Activated CD8-positive, alpha-beta memory T cell treated with anti-CD3 and anti-CD28 coated beads, Interleukin-2, amount 10 ng/mL, durations not matched to agents 7 days and 5 days (primary cell): ENCODE results near the gene TFEB. TPM values are rescaled to one million over a fixed set of nuclear protein-coding genes. Genes with fewer than 3 reads are reported as not detected.

Source experiments
- ATAC-seq: fragments of 150-1000 bp; cut with Tn5 transposase; one replicate; pipeline ENCODE4 v1.10.0; 2021; ENCODE audit warnings: moderate library complexity
- CTCF ChIA-PET: fragments of 350-600 bp; sonication (Branson Sonifier 250); formaldehyde crosslinking; loops from one replicate; lab custom pipeline; 2021; ENCODE audit warnings: antibody characterized with exemption; lab: Charles Lee
- DNase-seq: peaks from one replicate; pipeline ENCODE4 v3.0.0-alpha.2; 2020
- H3K27ac Mint-ChIP-seq: one replicate; pipeline ENCODE4 v1.8.0; 2021; ENCODE audit warnings: mild to moderate bottlenecking, mixed read lengths
- H3K27me3 Mint-ChIP-seq: one replicate; pipeline ENCODE4 v1.8.0; 2021; ENCODE audit warnings: mixed read lengths
- H3K36me3 Mint-ChIP-seq: one replicate; pipeline ENCODE4 v1.8.0; 2021; ENCODE audit warnings: mild to moderate bottlenecking, mixed read lengths
- H3K4me1 Mint-ChIP-seq: one replicate; pipeline ENCODE4 v1.8.0; 2021; ENCODE audit warnings: mixed read lengths
- H3K4me3 Mint-ChIP-seq: one replicate; pipeline ENCODE4 v1.8.0; 2021; ENCODE audit warnings: mild to moderate bottlenecking, moderate library complexity, mixed read lengths
- H3K9me3 Mint-ChIP-seq: one replicate; pipeline ENCODE4 v1.8.0; 2022; ENCODE audit warnings: low read depth, mixed read lengths
- total RNA-seq, 2 experiments: library from RNA; stranded (reverse); gene quantifications; one replicate each; pipeline ENCODE4 v1.2.3, GENCODE V29; 2021

TFEB gene
- total RNA-seq, 2 experiments from 2014 or later, result 14.5 to 15.8 TPM

GRCh38 chr6:41720262-41720620, 15.2 kb downstream of the TFEB start:
- ATAC-seq (no peak), DNase-seq (no peak)
- Mint-ChIP-seq H3K36me3 (no peaks in the 10 kb centered on the region), H3K4me3 (no peak overlapping the region), H3K9me3 (no peaks in the 10 kb centered on the region), H3K4me1 (peaks cover 19% of the 10 kb centered on the region), H3K27ac (no peak overlapping the region), H3K27me3 (no peaks in the 10 kb centered on the region)
- CTCF ChIA-PET, result interaction anchor here (1.3 to 1.4 kb wide), 2 partner anchors 14 to 384 kb away, joined by 3 to 5 read pairs; no protein-coding TSS in a partner anchor

GRCh38 chr6:41719436-41720261, 15.8 kb downstream of the TFEB start:
- H3K27me3 Mint-ChIP-seq, result no peaks in the 10 kb centered on the region

GRCh38 chr6:41718828-41719227, 16.6 kb downstream of the TFEB start:
- no peaks in the 10 kb centered on the region for H3K36me3 Mint-ChIP-seq
- no peak overlapping the region for H3K27ac Mint-ChIP-seq
- no peak for DNase-seq
- CTCF ChIA-PET, result interaction anchor here (1.3 to 4.6 kb wide), 2 partner anchors 12 to 386 kb away, joined by 3 to 34 read pairs; no protein-coding TSS in a partner anchor
- peaks cover 27% of the 10 kb centered on the region for H3K4me1 Mint-ChIP-seq
- H3K4me3 Mint-ChIP-seq, result no peak overlapping the region
- H3K27me3 Mint-ChIP-seq, result no peaks in the 10 kb centered on the region
- no peaks in the 10 kb centered on the region for H3K9me3 Mint-ChIP-seq
- no peak for ATAC-seq

More at GRCh38 chr6:41719436-41720261, 15.8 kb downstream of the TFEB start:
- no peak for DNase-seq
- no peak for ATAC-seq
- Mint-ChIP-seq H3K9me3 (no peaks in the 10 kb centered on the region), H3K4me1 (peaks cover 24% of the 10 kb centered on the region), H3K36me3 (no peaks in the 10 kb centered on the region), H3K4me3 (no peak overlapping the region), H3K27ac (no peak overlapping the region)
- CTCF ChIA-PET, result interaction anchor here (1.3 to 1.4 kb wide), 2 partner anchors 13 to 385 kb away, joined by 3 to 5 read pairs; no protein-coding TSS in a partner anchor

GRCh38 chr6:41717392-41717736, 18.0 kb downstream of the TFEB start:
- H3K27ac Mint-ChIP-seq, result no peak overlapping the region
- H3K4me1 Mint-ChIP-seq, result peaks cover 33% of the 10 kb centered on the region
- no peak overlapping the region for H3K4me3 Mint-ChIP-seq
- CTCF ChIA-PET, result interaction anchor here (1.1 to 4.6 kb wide), 3 partner anchors 11 to 17 kb away, joined by 3 to 34 read pairs (median 4); no protein-coding TSS in a partner anchor
- no peaks in the 10 kb centered on the region for H3K9me3 Mint-ChIP-seq
- no peaks in the 10 kb centered on the region for H3K36me3 Mint-ChIP-seq
- no peaks in the 10 kb centered on the region for H3K27me3 Mint-ChIP-seq
- ATAC-seq (no peak), DNase-seq (no peak)

GRCh38 chr6:41716516-41717391, 18.7 kb downstream of the TFEB start:
- Mint-ChIP-seq H3K27ac (peak overlapping the region; percentile 33), H3K9me3 (no peaks in the 10 kb centered on the region), H3K36me3 (no peaks in the 10 kb centered on the region), H3K4me1 (peaks cover 33% of the 10 kb centered on the region), H3K27me3 (no peaks in the 10 kb centered on the region), H3K4me3 (no peak overlapping the region)
- ATAC-seq, result no peak
- no peak for DNase-seq
- CTCF ChIA-PET, result interaction anchor here (1.1 to 4.6 kb wide), 7 partner anchors 10 to 33 kb away, joined by 3 to 34 read pairs (median 4); partner anchors contain the start of gene TFEB

GRCh38 chr6:41715795-41716515, 19.5 kb downstream of the TFEB start:
- DNase-seq (peak; percentile 56), ATAC-seq (peak; percentile 76)
- H3K27me3 Mint-ChIP-seq, result no peaks in the 10 kb centered on the region
- H3K27ac Mint-ChIP-seq, result peak overlapping the region; percentile 37
- CTCF ChIA-PET, result interaction anchor here (0.8 to 4.6 kb wide), 8 partner anchors 9 to 335 kb away, joined by 3 to 34 read pairs (median 3); partner anchors contain the start of genes TAF8 and TFEB
- H3K36me3 Mint-ChIP-seq, result no peaks in the 10 kb centered on the region
- no peak overlapping the region for H3K4me3 Mint-ChIP-seq
- peaks cover 33% of the 10 kb centered on the region for H3K4me1 Mint-ChIP-seq
- no peaks in the 10 kb centered on the region for H3K9me3 Mint-ChIP-seq

- peaks cover 33% of the 10 kb centered on the region for H3K4me1 Mint-ChIP-seq
- no peaks in the 10 kb centered on the region for H3K27me3 Mint-ChIP-seq
- no peak overlapping the region for H3K27ac Mint-ChIP-seq
- ATAC-seq (no peak), DNase-seq (no peak)
- no peaks in the 10 kb centered on the region for H3K9me3 Mint-ChIP-seq
- H3K4me3 Mint-ChIP-seq, result no peak overlapping the region
- CTCF ChIA-PET, result interaction anchor here (0.8 to 4.6 kb wide), 6 partner anchors 8 to 36 kb away, joined by 3 to 34 read pairs (median 6); partner anchors contain the start of gene TFEB
- H3K36me3 Mint-ChIP-seq, result peaks cover 2% of the 10 kb centered on the region
These were observed 20.7 kb downstream of the TFEB start for GRCh38 chr6:41714556-41715273.

GRCh38 chr6:41713650-41714291, 21.6 kb downstream of the TFEB start:
- ATAC-seq (peak; percentile 57), DNase-seq (peak; percentile 64)
- CTCF ChIA-PET, result interaction anchor here (1.0 to 4.6 kb wide), 4 partner anchors 7 to 74 kb away, joined by 3 to 34 read pairs (median 13); partner anchors contain the start of genes TFEB and TOMM6
- Mint-ChIP-seq H3K27ac (peak overlapping the region; percentile 6), H3K27me3 (no peaks in the 10 kb centered on the region), H3K36me3 (peaks cover 2% of the 10 kb centered on the region), H3K9me3 (no peaks in the 10 kb centered on the region), H3K4me3 (no peak overlapping the region), H3K4me1 (peaks cover 33% of the 10 kb centered on the region)

GRCh38 chr6:41713159-41713649, 22.2 kb downstream of the TFEB start:
- H3K27me3 Mint-ChIP-seq, result no peaks in the 10 kb centered on the region
- H3K4me1 Mint-ChIP-seq, result peaks cover 38% of the 10 kb centered on the region
- H3K27ac Mint-ChIP-seq, result peak overlapping the region; percentile 6
- peaks cover 2% of the 10 kb centered on the region for H3K36me3 Mint-ChIP-seq
- DNase-seq, result no peak
- H3K9me3 Mint-ChIP-seq, result no peaks in the 10 kb centered on the region
- no peak for ATAC-seq
- CTCF ChIA-PET, result interaction anchor here (1.0 to 3.9 kb wide), 3 partner anchors 20 to 74 kb away, joined by 3 to 23 read pairs (median 3); partner anchors contain the start of genes TFEB and TOMM6
- no peak overlapping the region for H3K4me3 Mint-ChIP-seq

- Mint-ChIP-seq H3K9me3 (no peaks in the 10 kb centered on the region), H3K27me3 (no peaks in the 10 kb centered on the region), H3K36me3 (peaks cover 2% of the 10 kb centered on the region), H3K27ac (no peak overlapping the region), H3K4me3 (no peak overlapping the region), H3K4me1 (peaks cover 43% of the 10 kb centered on the region)
- ATAC-seq (no peak), DNase-seq (no peak)
- CTCF ChIA-PET, result interaction anchor here (1.3 to 3.9 kb wide), 2 partner anchors 21 to 75 kb away, joined by 3 to 23 read pairs; partner anchors contain the start of genes TFEB and TOMM6
These were observed 22.7 kb downstream of the TFEB start for GRCh38 chr6:41712651-41713103.

- H3K4me1 Mint-ChIP-seq, result peaks cover 48% of the 10 kb centered on the region
- CTCF ChIA-PET, result no interaction called here
These were observed 23.9 kb downstream of the TFEB start for GRCh38 chr6:41711323-41712038.

More at GRCh38 chr6:41711323-41712038, 23.9 kb downstream of the TFEB start:
- H3K27me3 Mint-ChIP-seq, result no peaks in the 10 kb centered on the region
- H3K9me3 Mint-ChIP-seq, result no peaks in the 10 kb centered on the region
- no peak for DNase-seq
- H3K36me3 Mint-ChIP-seq, result peaks cover 2% of the 10 kb centered on the region
- H3K4me3 Mint-ChIP-seq, result no peak overlapping the region
- H3K27ac Mint-ChIP-seq, result no peak overlapping the region
- ATAC-seq, result no peak
